ENCODE results near the gene PHF21A. TPM values are rescaled to one million over a fixed set of nuclear protein-coding genes. Genes with fewer than 3 reads are reported as not detected.

Gene PHF21A
- total and polyA plus RNA-seq, 2 donors (not counting 3 experiments of a cell fraction or from before 2014, with no cell fraction given), result 14.1 to 30.5 TPM

DNA sequence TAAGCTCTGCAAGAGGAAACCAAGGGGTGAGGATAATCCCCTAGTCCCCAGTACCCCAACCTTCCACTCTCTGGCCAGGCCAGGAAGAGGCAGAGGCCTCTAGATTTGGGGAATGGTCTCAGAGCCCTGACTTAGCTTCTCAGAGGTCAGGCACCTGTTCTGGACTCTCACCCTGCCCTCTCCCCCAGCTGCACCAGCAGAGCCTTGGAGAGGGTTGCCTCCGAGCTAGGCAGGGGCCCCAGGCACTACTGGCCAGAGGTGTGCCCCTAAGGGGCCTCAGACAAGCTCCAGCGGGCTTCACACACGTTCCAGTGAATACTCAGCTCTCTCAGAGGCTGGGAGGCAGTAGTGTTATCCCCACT lies 222.2 kb downstream of the PHF21A start:
- FAIRE-seq (no peak), DNase-seq (ENCODE audit: low read depth, low spot score) (no peak)
- dilution Hi-C loops (cut with MboI; ENCODE audit: extremely low pct_ligation_motif_present, low sequenced_read_pairs), result no loop called here
- no peaks in the 10 kb centered on the region for H4K20me1 ChIP-seq (replicated peaks; ENCODE audit: control insufficient read depth, extremely low read depth, insufficient read depth, low read length)
- CTCF ChIA-PET, result interaction anchor here (0.6 to 1.0 kb wide), 3 partner anchors 27 to 493 kb away, joined by 3 read pairs; no protein-coding TSS in a partner anchor
- H3K4me1 ChIP-seq (ENCODE audit: control insufficient read depth, extremely low read depth, insufficient read depth, low read length), result peaks cover 10% of the 10 kb centered on the region
- no peaks in the 10 kb centered on the region for H3K36me3 ChIP-seq (ENCODE audit: control insufficient read depth in 2 of 2, extremely low read depth in 1 of 2, insufficient read depth in 2 of 2, low read length in 2 of 2)
- H3K9me3 ChIP-seq (replicated peaks; ENCODE audit: control insufficient read depth, insufficient read depth, low read length), result no peaks in the 10 kb centered on the region
- intact Hi-C loops (cut with micrococcal nuclease), result loop anchor here (1.0 kb wide), 1 partner anchor 19 kb away; no protein-coding TSS in a partner anchor
- no peak overlapping the region for H3K4me3 ChIP-seq (replicated peaks in 1 of 3; ENCODE audit: insufficient read depth in 1 of 3, low read depth in 1 of 3, low read length in 3 of 3)
- TF ChIP-seq JUN (IDR thresholded peaks at IDR 0.05; ENCODE audit: borderline replicate concordance, insufficient read depth, insufficient read length, low read depth) (no peak), POLR2A (IDR thresholded peaks at IDR 0.05; ENCODE audit: low read depth, low read length) (no peak), EZH2 (IDR thresholded peaks at IDR 0.05; ENCODE audit: borderline replicate concordance, low read depth, low read length, severe bottlenecking) (no peak), POLR2AphosphoS5 (IDR thresholded peaks at IDR 0.05; ENCODE audit: insufficient read depth, low read depth, low read length) (no peak), GATA2 (IDR thresholded peaks at IDR 0.05; ENCODE audit: insufficient read depth, insufficient read length, low read depth, low read length) (no peak), FOS (IDR thresholded peaks at IDR 0.05; ENCODE audit: borderline replicate concordance, insufficient read depth, low read length) (no peak), MYC (IDR thresholded peaks at IDR 0.05; ENCODE audit: low read depth, low read length) (no peak)
- TF ChIP-seq, protein P1, sequence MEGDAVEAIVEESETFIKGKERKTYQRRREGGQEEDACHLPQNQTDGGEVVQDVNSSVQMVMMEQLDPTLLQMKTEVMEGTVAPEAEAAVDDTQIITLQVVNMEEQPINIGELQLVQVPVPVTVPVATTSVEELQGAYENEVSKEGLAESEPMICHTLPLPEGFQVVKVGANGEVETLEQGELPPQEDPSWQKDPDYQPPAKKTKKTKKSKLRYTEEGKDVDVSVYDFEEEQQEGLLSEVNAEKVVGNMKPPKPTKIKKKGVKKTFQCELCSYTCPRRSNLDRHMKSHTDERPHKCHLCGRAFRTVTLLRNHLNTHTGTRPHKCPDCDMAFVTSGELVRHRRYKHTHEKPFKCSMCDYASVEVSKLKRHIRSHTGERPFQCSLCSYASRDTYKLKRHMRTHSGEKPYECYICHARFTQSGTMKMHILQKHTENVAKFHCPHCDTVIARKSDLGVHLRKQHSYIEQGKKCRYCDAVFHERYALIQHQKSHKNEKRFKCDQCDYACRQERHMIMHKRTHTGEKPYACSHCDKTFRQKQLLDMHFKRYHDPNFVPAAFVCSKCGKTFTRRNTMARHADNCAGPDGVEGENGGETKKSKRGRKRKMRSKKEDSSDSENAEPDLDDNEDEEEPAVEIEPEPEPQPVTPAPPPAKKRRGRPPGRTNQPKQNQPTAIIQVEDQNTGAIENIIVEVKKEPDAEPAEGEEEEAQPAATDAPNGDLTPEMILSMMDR (IDR thresholded peaks at IDR 0.05; ENCODE audit: extremely low read depth in 1 of 2, insufficient read depth in 1 of 2, low read depth in 1 of 2, low read length in 2 of 2), result no peak
- TF ChIP-seq, protein P2, sequence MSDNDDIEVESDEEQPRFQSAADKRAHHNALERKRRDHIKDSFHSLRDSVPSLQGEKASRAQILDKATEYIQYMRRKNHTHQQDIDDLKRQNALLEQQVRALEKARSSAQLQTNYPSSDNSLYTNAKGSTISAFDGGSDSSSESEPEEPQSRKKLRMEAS (IDR thresholded peaks at IDR 0.05; ENCODE audit: insufficient read depth, insufficient read length), result no peak
- peak overlapping the region; percentile 15 for H2AFZ ChIP-seq (ENCODE audit: low read depth, low read length)
- no peaks in the 10 kb centered on the region for H3K9me1 ChIP-seq (replicated peaks; ENCODE audit: control insufficient read depth, extremely low read depth, insufficient read depth, low read length)
- BruUV-seq (replicated peaks), result no TSS peak
- peaks cover 4 to 9% of the 10 kb centered on the region in 2 experiments for H3K27me3 ChIP-seq (ENCODE audit: control insufficient read depth in 2 of 2, insufficient read depth in 2 of 2, low read length in 2 of 2)
- H3K79me2 ChIP-seq (ENCODE audit: control insufficient read depth, insufficient read depth, low read length), result no peaks in the 10 kb centered on the region
- POLR2A ChIA-PET, result interaction anchor here (1.4 kb wide), 1 partner anchor 19 kb away, joined by 4 read pairs; the partner anchor contains the start of gene PEX16
- H3K9ac ChIP-seq (replicated peaks; ENCODE audit: extremely low read depth, insufficient read depth, low read length), result peak overlapping the region; percentile 80
- no peak overlapping the region for H3K27ac ChIP-seq (ENCODE audit: insufficient read depth, low read depth, low read length)
- H3K4me2 ChIP-seq (ENCODE audit: insufficient read depth, low read length), result peak overlapping the region; percentile 52

All from endothelial cell of umbilical vein (primary cell).